Brain microvascular endothelial cell (primary cell): ENCODE measurements around the gene MSX1.

Experiments used
- DNase-seq: peaks from one replicate; pipeline ENCODE4 v3.0.0-alpha.2; 2020
- H3K27ac ChIP-seq: fragments of 250-450 bp; sonication (Bioruptor Pico); 2 replicates; pipeline ENCODE4 v1.5.1; 2020; ENCODE audit warnings: mild to moderate bottlenecking, moderate library complexity
- H3K27me3 ChIP-seq: fragments of 250-450 bp; sonication (Bioruptor Pico); replicated peaks from 2 replicates; pipeline ENCODE4 v1.5.1; 2020; ENCODE audit warnings: mild to moderate bottlenecking
- H3K36me3 ChIP-seq: fragments of 250-450 bp; sonication (Bioruptor Pico); replicated peaks from 2 replicates; pipeline ENCODE4 v1.5.1; 2020; ENCODE audit warnings: mild to moderate bottlenecking
- H3K4me3 ChIP-seq: 2 replicates; pipeline ENCODE4 v1.5.1; 2011; ENCODE audit warnings: low read depth, mild to moderate bottlenecking, control low read depth, low read length, moderate library complexity
- in situ Hi-C: cut with HindIII; loops from 2 replicates; pipeline ENCODE4 v1.10.0; 2017; ENCODE audit warnings: low sequenced_read_pairs, low pct_ligation_motif_present
- TF ChIP-seq, protein P1 (sequence below): IDR thresholded peaks from 2 replicates; pipeline ENCODE4 v1.5.1; 2011; ENCODE audit warnings: low read depth, mild to moderate bottlenecking, moderate library complexity, low read length, control low read depth, inconsistent platforms; ENCODE audit errors: missing control alignments

MSX1 gene

DNA sequence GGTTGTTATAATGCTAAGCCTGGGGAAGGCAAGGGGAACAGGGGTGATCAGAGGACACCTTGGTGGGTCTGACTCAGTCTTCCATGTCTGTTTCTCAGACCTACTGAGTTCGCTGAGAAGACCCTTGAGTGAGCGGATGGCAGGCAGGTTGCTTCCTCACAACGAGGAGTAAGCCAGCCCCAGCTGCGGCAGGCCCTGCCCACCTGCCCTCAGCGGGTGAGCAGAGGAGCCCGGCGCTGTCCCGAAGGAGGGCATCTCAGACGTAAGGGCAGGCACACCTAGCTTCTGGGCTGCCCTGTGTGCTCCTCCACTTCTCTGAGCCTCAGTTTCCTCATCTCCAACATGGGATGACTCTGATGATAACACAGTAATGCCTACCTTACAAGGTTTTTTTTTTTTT, 30.3 kb downstream of the MSX1 start:
- DNase-seq: no peak
- Histone ChIP-seq H3K27me3 (peaks cover 2% of the 10 kb centered on the region), H3K27ac (no peak overlapping the region), H3K36me3 (no peaks in the 10 kb centered on the region), H3K4me3 (no peak overlapping the region)
- in situ Hi-C loops: no loop called here
- TF ChIP-seq, protein P1, sequence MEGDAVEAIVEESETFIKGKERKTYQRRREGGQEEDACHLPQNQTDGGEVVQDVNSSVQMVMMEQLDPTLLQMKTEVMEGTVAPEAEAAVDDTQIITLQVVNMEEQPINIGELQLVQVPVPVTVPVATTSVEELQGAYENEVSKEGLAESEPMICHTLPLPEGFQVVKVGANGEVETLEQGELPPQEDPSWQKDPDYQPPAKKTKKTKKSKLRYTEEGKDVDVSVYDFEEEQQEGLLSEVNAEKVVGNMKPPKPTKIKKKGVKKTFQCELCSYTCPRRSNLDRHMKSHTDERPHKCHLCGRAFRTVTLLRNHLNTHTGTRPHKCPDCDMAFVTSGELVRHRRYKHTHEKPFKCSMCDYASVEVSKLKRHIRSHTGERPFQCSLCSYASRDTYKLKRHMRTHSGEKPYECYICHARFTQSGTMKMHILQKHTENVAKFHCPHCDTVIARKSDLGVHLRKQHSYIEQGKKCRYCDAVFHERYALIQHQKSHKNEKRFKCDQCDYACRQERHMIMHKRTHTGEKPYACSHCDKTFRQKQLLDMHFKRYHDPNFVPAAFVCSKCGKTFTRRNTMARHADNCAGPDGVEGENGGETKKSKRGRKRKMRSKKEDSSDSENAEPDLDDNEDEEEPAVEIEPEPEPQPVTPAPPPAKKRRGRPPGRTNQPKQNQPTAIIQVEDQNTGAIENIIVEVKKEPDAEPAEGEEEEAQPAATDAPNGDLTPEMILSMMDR: no peak

DNA sequence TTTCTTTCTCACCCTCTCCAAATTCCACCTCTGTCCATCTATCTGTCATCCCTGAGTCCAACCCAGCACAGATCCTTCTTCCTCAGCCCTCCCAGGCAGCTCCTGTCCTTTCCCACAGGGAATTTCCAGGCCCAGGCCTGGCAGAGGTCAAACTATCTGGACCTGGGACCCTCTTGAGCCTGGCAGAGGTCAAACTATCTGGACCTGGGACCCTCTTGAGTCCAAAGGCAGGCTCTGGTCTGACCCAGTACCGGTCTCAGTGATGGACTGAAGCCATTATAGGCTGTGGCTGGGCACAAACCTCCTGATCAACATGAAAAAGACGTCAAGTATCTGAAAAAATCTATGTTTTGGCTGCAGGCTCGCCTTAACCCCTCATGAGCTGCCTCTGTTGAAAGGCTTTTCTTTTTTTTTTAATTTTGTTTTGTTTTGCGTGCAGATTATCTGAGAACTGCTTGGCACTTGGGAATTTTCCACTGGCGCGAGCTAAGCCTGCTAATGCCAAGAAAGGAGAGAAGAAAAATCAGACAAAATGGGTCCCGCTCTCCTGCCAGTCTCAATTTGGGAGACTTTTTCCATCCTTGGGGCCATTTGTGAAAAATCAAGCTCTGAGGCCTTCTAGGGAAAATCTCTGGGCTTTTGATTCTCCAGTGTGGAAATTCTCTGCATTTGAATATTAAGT, 31.2 kb downstream of the MSX1 start:
- DNase-seq: no peak

GRCh38 chr4:4893721-4894120, 34.3 kb downstream of the MSX1 start:
- TF ChIP-seq, protein P1: no peak
- Histone ChIP-seq H3K4me3 (no peak overlapping the region), H3K27me3 (no peaks in the 10 kb centered on the region), H3K27ac (no peak overlapping the region), H3K36me3 (no peaks in the 10 kb centered on the region)
- in situ Hi-C loops: no loop called here
- DNase-seq: no peak

More for the DNA sequence above, 31.2 kb downstream of the MSX1 start:
- Histone ChIP-seq H3K4me3 (no peak overlapping the region), H3K36me3 (no peaks in the 10 kb centered on the region), H3K27ac (no peak overlapping the region), H3K27me3 (peaks cover 2% of the 10 kb centered on the region)
- in situ Hi-C loops: no loop called here
- TF ChIP-seq, protein P1: no peak

DNA sequence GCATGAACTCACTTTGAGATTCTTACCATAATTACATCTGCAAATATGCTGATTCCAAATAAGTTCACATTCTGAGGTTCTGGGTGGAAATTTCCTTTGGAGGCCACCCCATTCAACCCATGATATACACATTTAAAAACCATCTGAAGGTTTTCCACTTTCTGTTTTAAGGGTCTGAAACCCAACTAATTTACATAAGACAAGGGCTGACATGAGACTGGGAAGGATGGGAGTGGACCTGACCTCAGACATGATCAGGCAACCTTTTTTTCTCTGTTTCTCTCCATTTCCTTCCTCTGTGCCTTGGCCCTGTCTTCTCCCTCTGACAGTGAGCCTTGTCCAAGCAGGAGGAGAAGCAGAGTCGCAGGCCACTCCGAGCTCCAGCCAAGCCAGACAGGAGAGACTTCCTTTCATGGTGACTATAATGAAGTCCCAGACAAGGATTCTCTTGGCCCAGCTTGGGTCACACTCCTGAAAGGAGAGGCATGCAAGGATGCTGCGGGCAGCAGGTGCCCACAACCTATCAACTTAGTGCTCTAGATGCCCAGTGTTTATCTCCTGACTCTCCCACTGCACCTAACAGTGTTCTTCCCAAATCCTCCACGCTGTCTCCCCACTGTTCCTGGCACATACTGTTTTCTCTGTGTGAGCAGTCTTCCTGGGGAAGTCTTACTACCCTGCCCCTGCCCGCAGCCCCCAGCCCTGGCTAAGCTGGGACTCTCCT, 39.9 kb downstream of the MSX1 start:
- in situ Hi-C loops: no loop called here
- Histone ChIP-seq H3K27me3 (no peaks in the 10 kb centered on the region), H3K4me3 (no peak overlapping the region), H3K36me3 (no peaks in the 10 kb centered on the region), H3K27ac (no peak overlapping the region)
- no peak for DNase-seq
- TF ChIP-seq, protein P1: no peak

- Histone ChIP-seq H3K27me3 (no peaks in the 10 kb centered on the region), H3K4me3 (no peak overlapping the region), H3K27ac (no peak overlapping the region), H3K36me3 (no peaks in the 10 kb centered on the region)
- TF ChIP-seq, protein P1: peak; percentile 27
- in situ Hi-C loops: no loop called here
- DNase-seq: no peak
Measured at GRCh38 chr4:4901877-4902276, 42.4 kb downstream of the MSX1 start.

DNA sequence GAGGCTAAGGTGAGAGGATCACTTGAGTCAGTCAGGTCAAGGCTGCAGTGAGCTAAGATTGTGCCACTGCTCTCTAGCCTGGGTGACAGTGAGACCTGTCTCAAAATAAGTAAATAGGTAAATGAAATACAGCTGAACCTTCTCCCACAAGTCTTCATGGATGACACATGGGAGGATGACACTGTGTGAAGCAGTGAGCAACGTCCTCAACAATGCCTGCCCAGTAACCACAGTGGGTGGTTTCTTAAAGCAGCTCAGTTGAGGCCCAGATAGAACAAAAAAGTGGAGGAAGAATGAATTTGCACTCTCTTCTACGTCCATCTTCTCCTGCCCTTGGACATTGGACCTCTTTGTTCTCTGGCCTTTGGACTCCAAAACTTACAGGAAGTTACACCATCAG, 52.7 kb downstream of the MSX1 start:
- Histone ChIP-seq H3K36me3 (no peaks in the 10 kb centered on the region), H3K27ac (no peak overlapping the region), H3K4me3 (no peak overlapping the region), H3K27me3 (no peaks in the 10 kb centered on the region)
- DNase-seq: no peak
- TF ChIP-seq, protein P1: no peak
- in situ Hi-C loops: no loop called here
